Measurements from ENCODE around the gene ADAMTSL3.

ADAMTSL3 gene

DNA sequence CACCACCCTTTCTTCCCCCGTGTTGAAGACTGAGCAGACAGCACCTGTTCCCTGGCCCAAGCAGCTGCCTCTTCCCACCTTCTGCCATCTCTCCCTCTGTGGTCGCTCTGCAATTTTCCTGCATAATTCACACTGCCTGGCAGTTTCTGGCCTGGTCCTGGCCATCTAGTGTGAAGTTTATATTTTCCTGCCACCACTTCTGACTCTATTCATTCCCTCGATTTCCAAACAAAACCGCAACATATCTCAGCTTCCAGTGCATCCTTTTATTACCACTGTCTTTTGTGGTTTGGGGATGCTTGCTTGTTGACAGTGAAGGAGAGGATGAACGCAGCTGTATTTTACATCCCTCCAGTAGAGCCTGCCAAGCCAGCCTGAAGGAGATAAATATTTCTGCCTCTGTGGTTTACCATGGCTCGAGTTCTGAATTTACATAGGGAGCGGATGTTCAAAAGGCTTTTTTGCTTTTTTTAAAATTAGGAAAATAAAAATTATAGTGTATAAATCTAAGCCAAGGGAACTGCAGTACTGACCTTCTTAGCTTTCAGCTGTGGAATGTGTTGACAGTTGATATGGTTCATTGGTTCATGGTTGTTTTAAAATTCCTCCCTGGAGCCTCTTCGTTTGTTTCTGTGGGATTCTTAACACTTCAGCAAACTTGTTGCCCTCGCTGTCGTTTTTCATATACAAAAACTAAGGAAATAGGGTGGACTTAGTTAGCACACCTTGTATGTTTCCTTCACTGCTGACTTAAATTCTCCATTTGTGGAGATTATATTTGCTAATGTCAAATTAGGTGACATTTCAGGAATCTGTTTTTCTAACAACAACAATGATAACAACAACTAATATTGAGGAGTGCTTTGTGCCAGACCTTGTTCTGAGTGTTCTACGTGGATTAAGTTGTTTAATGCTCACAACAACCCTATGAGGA lies 250.5 kb downstream of the ADAMTSL3 start:
- no peak overlapping the region for H3K9ac ChIP-seq (ENCODE audit: low read length in 5 of 5)
- peaks cover 0 to 15% (median 0%) of the 10 kb centered on the region in 5 donors for H3K4me1 ChIP-seq (ENCODE audit: control insufficient read depth in 5 of 5, insufficient read depth in 5 of 5, low read length in 5 of 5)
- no peaks in the 10 kb centered on the region for H3K27me3 ChIP-seq (ENCODE audit: control insufficient read depth in 5 of 5, insufficient read depth in 4 of 5, low read length in 5 of 5)
- no peak overlapping the region for H3K4me3 ChIP-seq (ENCODE audit: low read depth in 1 of 5, low read length in 5 of 5)
- peaks cover 0 to 7% (median 6%) of the 10 kb centered on the region in 5 donors for H3K9me3 ChIP-seq (ENCODE audit: control insufficient read depth in 5 of 5, low read length in 5 of 5)
- H3K27ac ChIP-seq (ENCODE audit: low read depth, low read length), result no peak overlapping the region
- H3K36me3 ChIP-seq (ENCODE audit: control insufficient read depth in 5 of 5, insufficient read depth in 5 of 5, low read length in 5 of 5), result no peaks in the 10 kb centered on the region

DNA sequence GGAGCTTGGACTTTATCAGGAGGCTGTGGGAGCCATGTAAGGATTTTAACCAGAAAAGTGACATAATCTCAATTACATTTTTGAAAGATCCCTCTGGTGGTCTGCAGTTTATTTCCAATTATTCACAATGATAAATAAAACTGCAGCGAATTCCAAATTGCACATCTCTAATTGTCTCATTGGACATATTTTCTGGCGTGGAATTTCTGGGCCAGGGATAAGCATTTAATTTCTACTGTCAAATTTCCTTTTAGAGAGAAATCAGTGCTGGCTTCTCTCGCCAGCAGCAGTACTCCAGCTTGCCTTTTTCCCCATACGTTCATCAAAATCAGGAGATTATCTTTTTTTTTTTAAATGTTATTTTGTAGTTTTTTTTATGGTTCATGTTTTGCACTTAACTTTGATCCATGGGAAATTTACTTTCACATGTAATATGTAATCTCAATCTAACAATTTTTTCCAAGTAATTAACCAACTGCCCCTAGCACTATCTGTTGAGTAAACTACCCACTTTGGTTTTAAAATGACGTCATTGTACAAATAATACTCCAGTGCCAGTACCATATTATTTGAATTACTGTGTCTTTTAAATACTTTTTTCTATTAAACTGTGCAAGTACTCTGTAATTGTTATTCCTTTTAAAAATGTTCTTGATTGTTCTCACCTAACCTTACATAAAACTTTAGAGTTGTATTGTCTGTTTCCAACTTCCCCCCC lies 251.8 kb downstream of the ADAMTSL3 start:
- Histone ChIP-seq H3K9me3 (ENCODE audit: control insufficient read depth in 5 of 5, low read length in 5 of 5) (peaks cover 0 to 7% (median 6%) of the 10 kb centered on the region in 5 donors), H3K36me3 (ENCODE audit: control insufficient read depth in 5 of 5, insufficient read depth in 5 of 5, low read length in 5 of 5) (no peaks in the 10 kb centered on the region), H3K9ac (ENCODE audit: low read length in 5 of 5) (no peak overlapping the region), H3K4me3 (ENCODE audit: low read depth in 1 of 5, low read length in 5 of 5) (no peak overlapping the region), H3K27me3 (ENCODE audit: control insufficient read depth in 5 of 5, insufficient read depth in 4 of 5, low read length in 5 of 5) (no peaks in the 10 kb centered on the region), H3K4me1 (ENCODE audit: control insufficient read depth in 5 of 5, insufficient read depth in 5 of 5, low read length in 5 of 5) (peaks cover 0 to 4% (median 0%) of the 10 kb centered on the region in 5 donors), H3K27ac (ENCODE audit: low read depth, low read length) (no peak overlapping the region)

DNA sequence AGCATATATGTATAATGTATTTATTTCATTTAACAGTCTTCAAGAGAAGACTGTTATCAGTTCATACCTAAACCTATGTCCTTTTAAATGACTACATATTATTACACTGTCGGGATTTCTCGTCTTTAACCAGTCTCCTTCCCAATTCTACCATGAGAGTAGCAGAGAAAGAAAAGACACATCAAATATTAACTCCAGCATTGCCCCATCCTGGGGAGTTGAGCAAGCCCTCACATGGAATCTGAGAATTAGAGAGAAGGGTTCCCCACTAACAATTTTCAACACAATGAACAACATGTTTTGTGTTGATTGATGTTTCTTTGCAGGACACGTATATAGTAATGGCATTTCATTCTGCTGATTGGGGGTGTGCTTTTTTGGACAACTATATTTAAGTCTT lies 257.4 kb downstream of the ADAMTSL3 start:
- peaks cover 0 to 7% (median 6%) of the 10 kb centered on the region in 5 donors for H3K9me3 ChIP-seq (ENCODE audit: control insufficient read depth in 5 of 5, low read length in 5 of 5)
- peaks cover 0 to 3% (median 0%) of the 10 kb centered on the region in 5 donors for H3K36me3 ChIP-seq (ENCODE audit: control insufficient read depth in 5 of 5, insufficient read depth in 5 of 5, low read length in 5 of 5)
- no peaks in the 10 kb centered on the region for H3K27me3 ChIP-seq (ENCODE audit: control insufficient read depth in 5 of 5, insufficient read depth in 4 of 5, low read length in 5 of 5)
- H3K4me1 ChIP-seq (ENCODE audit: control insufficient read depth in 5 of 5, insufficient read depth in 5 of 5, low read length in 5 of 5), result no peaks in the 10 kb centered on the region
- H3K27ac ChIP-seq (ENCODE audit: low read depth, low read length), result no peak overlapping the region
- H3K4me3 ChIP-seq (ENCODE audit: low read depth in 1 of 5, low read length in 5 of 5), result no peak overlapping the region
- H3K9ac ChIP-seq (ENCODE audit: low read length in 5 of 5), result no peak overlapping the region

DNA sequence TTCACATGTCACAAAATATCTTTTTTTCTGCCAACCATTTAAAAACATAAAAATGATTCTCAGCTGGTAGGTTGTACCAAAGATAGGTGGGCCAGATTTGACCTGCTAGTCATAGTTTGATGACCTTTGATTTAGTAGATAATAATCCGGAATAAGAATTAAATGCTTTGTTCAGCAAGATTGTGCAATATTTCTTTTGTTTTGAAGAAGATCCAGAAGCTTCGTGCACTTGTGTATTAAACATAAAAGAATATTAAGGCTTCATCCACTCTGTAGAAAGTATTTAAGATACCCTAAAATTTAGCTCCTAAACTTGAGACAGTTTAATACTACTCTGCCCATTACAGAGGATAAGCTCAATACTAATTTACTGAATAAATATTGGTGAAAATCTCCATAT lies 258.4 kb downstream of the ADAMTSL3 start:
- Histone ChIP-seq H3K9me3 (ENCODE audit: control insufficient read depth in 5 of 5, low read length in 5 of 5) (peaks cover 0 to 7% (median 6%) of the 10 kb centered on the region in 5 donors), H3K27ac (ENCODE audit: low read depth, low read length) (no peak overlapping the region), H3K9ac (ENCODE audit: low read length in 5 of 5) (no peak overlapping the region), H3K4me1 (ENCODE audit: control insufficient read depth in 5 of 5, insufficient read depth in 5 of 5, low read length in 5 of 5) (no peaks in the 10 kb centered on the region), H3K4me3 (ENCODE audit: low read depth in 1 of 5, low read length in 5 of 5) (no peak overlapping the region), H3K27me3 (ENCODE audit: control insufficient read depth in 5 of 5, insufficient read depth in 4 of 5, low read length in 5 of 5) (no peaks in the 10 kb centered on the region), H3K36me3 (ENCODE audit: control insufficient read depth in 5 of 5, insufficient read depth in 5 of 5, low read length in 5 of 5) (peaks cover 0 to 3% (median 0%) of the 10 kb centered on the region in 5 donors)

DNA sequence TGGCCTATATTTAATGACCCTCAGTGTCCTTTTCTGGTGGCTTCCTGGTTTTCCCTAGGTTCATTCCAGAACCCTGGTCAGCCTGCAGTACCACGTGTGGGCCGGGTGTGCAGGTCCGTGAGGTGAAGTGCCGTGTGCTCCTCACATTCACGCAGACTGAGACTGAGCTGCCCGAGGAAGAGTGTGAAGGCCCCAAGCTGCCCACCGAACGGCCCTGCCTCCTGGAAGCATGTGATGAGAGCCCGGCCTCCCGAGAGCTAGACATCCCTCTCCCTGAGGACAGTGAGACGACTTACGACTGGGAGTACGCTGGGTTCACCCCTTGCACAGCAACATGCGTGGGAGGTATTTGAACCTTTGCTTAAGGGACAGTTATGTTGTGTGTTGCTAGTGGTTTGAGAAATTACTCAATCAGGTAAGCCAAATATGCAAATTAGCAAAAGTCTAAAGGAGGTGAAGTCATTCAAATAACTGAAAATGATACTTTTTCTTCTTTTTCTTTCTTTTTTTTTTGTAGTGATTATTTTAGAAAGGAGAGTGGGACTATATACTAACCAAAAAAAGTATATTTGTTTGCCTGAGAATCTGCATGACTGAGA lies 259.2 kb downstream of the ADAMTSL3 start:
- Histone ChIP-seq H3K27ac (ENCODE audit: low read depth, low read length) (no peak overlapping the region), H3K27me3 (ENCODE audit: control insufficient read depth in 5 of 5, insufficient read depth in 4 of 5, low read length in 5 of 5) (no peaks in the 10 kb centered on the region), H3K4me3 (ENCODE audit: low read depth in 1 of 5, low read length in 5 of 5) (no peak overlapping the region), H3K4me1 (ENCODE audit: control insufficient read depth in 5 of 5, insufficient read depth in 5 of 5, low read length in 5 of 5) (no peaks in the 10 kb centered on the region), H3K36me3 (ENCODE audit: control insufficient read depth in 5 of 5, insufficient read depth in 5 of 5, low read length in 5 of 5) (peaks cover 0 to 3% (median 0%) of the 10 kb centered on the region in 5 donors), H3K9me3 (ENCODE audit: control insufficient read depth in 5 of 5, low read length in 5 of 5) (peaks cover 0 to 7% (median 6%) of the 10 kb centered on the region in 5 donors), H3K9ac (ENCODE audit: low read length in 5 of 5) (no peak overlapping the region)

DNA sequence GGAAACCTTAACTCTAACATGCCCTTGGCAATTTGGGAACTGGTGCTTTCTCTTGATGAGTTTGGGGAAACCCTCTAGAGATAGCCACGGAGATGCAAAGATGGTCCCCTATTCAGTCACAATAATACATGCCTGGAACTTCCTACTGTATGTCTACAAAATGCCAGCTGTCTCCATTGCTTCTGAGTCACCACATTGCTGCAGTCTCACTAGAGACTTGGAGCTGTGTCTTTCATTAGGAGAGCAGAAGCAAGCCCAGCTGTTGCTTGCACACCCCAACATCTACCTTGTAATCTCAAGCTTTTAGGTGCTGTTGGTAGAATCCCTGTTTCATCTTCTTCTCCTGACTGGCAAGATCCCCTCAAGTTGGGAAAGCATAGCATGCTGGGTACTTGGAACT lies 261.0 kb downstream of the ADAMTSL3 start:
- H3K27ac ChIP-seq (ENCODE audit: low read depth, low read length), result no peak overlapping the region
- H3K36me3 ChIP-seq (ENCODE audit: control insufficient read depth in 5 of 5, insufficient read depth in 5 of 5, low read length in 5 of 5), result peaks cover 0 to 3% (median 0%) of the 10 kb centered on the region in 5 donors
- no peaks in the 10 kb centered on the region for H3K9me3 ChIP-seq (ENCODE audit: control insufficient read depth in 5 of 5, low read length in 5 of 5)
- H3K27me3 ChIP-seq (ENCODE audit: control insufficient read depth in 5 of 5, insufficient read depth in 4 of 5, low read length in 5 of 5), result no peaks in the 10 kb centered on the region
- H3K9ac ChIP-seq (ENCODE audit: low read length in 5 of 5), result no peak overlapping the region
- no peaks in the 10 kb centered on the region for H3K4me1 ChIP-seq (ENCODE audit: control insufficient read depth in 5 of 5, insufficient read depth in 5 of 5, low read length in 5 of 5)
- no peak overlapping the region for H3K4me3 ChIP-seq (ENCODE audit: low read depth in 1 of 5, low read length in 5 of 5)

DNA sequence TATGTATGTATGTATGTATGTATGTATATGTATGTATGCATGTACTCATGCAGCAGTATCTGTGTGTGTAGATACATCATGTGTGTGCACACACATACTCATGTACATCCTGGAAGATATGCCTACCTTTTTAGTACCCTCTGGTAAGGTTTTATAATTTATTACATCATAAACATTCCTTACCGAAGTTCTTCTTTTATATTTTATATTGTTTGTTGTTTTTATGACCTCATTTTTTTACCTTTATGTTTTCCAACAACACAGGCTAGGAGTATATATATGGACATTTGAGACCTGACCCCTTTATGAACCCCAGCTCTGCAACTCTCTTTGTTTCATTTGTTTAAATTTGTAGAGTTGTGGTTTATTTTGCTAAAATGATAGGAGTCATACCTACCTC lies 263.5 kb downstream of the ADAMTSL3 start:
- Histone ChIP-seq H3K27me3 (ENCODE audit: control insufficient read depth in 5 of 5, insufficient read depth in 4 of 5, low read length in 5 of 5) (no peaks in the 10 kb centered on the region), H3K9ac (ENCODE audit: low read length in 5 of 5) (no peak overlapping the region), H3K36me3 (ENCODE audit: control insufficient read depth in 5 of 5, insufficient read depth in 5 of 5, low read length in 5 of 5) (peaks cover 0 to 3% (median 0%) of the 10 kb centered on the region in 5 donors), H3K4me1 (ENCODE audit: control insufficient read depth in 5 of 5, insufficient read depth in 5 of 5, low read length in 5 of 5) (peaks cover 0 to 1% (median 0%) of the 10 kb centered on the region in 5 donors), H3K4me3 (ENCODE audit: low read depth in 1 of 5, low read length in 5 of 5) (no peak overlapping the region), H3K9me3 (ENCODE audit: control insufficient read depth in 5 of 5, low read length in 5 of 5) (no peaks in the 10 kb centered on the region), H3K27ac (ENCODE audit: low read depth, low read length) (no peak overlapping the region)

DNA sequence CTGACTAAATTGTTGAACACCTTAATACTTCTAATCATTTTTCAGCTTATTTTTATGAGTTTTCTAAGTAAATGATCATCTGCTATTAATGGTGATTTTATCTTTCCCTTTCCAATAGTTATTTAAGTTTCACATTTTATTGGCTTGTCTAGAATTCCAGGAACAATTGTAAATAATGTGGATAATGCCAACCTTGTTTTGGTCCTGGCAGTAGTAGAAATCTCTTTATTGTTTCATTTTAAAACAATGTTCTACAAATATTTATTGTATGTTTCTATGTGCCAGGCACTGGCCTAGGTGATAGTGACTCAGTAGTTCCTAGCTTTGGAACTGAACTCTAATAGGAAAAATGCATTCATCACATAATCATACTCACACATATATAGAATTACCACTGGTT lies 264.1 kb downstream of the ADAMTSL3 start:
- no peak overlapping the region for H3K4me3 ChIP-seq (ENCODE audit: low read depth in 1 of 5, low read length in 5 of 5)
- peaks cover 0 to 7% (median 4%) of the 10 kb centered on the region in 5 donors for H3K4me1 ChIP-seq (ENCODE audit: control insufficient read depth in 5 of 5, insufficient read depth in 5 of 5, low read length in 5 of 5)
- no peaks in the 10 kb centered on the region for H3K9me3 ChIP-seq (ENCODE audit: control insufficient read depth in 5 of 5, low read length in 5 of 5)
- no peaks in the 10 kb centered on the region for H3K27me3 ChIP-seq (ENCODE audit: control insufficient read depth in 5 of 5, insufficient read depth in 4 of 5, low read length in 5 of 5)
- no peak overlapping the region for H3K27ac ChIP-seq (ENCODE audit: low read depth, low read length)
- no peak overlapping the region for H3K9ac ChIP-seq (ENCODE audit: low read length in 5 of 5)
- peaks cover 0 to 2% (median 0%) of the 10 kb centered on the region in 5 donors for H3K36me3 ChIP-seq (ENCODE audit: control insufficient read depth in 5 of 5, insufficient read depth in 5 of 5, low read length in 5 of 5)

DNA sequence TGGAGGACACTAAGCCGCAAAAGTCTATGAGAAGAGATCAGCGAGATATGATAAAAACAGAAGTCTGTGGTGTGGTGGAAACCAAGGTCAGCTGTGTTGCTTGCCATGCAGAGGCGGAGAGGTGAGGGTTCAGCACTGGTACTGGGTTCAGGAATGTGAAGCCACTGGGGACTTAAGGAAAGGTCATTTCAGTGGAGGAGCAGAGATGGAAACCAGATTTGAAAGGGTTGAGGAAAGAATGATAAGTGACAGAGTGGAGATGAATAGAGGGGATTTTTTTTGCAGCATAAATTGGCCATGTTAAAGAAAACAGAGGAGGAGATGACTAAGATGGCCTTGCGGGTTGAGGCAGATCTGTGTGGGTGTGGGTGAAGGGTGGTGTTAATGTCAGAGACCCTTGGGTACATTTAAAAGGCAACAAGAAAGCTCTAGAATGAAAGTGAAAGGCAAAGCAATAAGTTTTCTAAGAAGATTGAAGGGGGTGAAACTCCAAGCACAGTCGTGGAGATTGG lies 265.5 kb downstream of the ADAMTSL3 start:
- peaks cover 0 to 6% (median 0%) of the 10 kb centered on the region in 5 donors for H3K36me3 ChIP-seq (ENCODE audit: control insufficient read depth in 5 of 5, insufficient read depth in 5 of 5, low read length in 5 of 5)
- no peaks in the 10 kb centered on the region for H3K9me3 ChIP-seq (ENCODE audit: control insufficient read depth in 5 of 5, low read length in 5 of 5)
- no peak overlapping the region for H3K4me3 ChIP-seq (ENCODE audit: low read depth in 1 of 5, low read length in 5 of 5)
- peaks cover 0 to 11% (median 7%) of the 10 kb centered on the region in 5 donors for H3K4me1 ChIP-seq (ENCODE audit: control insufficient read depth in 5 of 5, insufficient read depth in 5 of 5, low read length in 5 of 5)
- no peak overlapping the region for H3K27ac ChIP-seq (ENCODE audit: low read depth, low read length)
- H3K27me3 ChIP-seq (ENCODE audit: control insufficient read depth in 5 of 5, insufficient read depth in 4 of 5, low read length in 5 of 5), result no peaks in the 10 kb centered on the region
- no peak overlapping the region for H3K9ac ChIP-seq (ENCODE audit: low read length in 5 of 5)

All from subcutaneous abdominal adipose tissue (tissue), 5 donors.